K562 (cell line): ENCODE results near the gene TNIK. TPM values are rescaled to one million over a fixed set of nuclear protein-coding genes. Genes with fewer than 3 reads are reported as not detected.

ENCODE experiments used
- BRF1 ChIP-seq: IDR thresholded peaks from 3 replicates; pipeline ENCODE4 v1.6.1; 2011; ENCODE audit warnings: borderline replicate concordance, mild to moderate bottlenecking; ENCODE audit not compliant: insufficient read length; ENCODE audit errors: extremely low read depth
- CBFA2T3 ChIP-seq: fragments of 450-650 bp; IDR thresholded peaks from 2 replicates; pipeline ENCODE4 v1.6.1; 2017
- CBX8 ChIP-seq: fragments of 200-600 bp; sonication (generic); IDR thresholded peaks from 2 replicates; pipeline ENCODE4 v1.6.1; 2012; ENCODE audit warnings: borderline replicate concordance, mixed run types, low read depth, mild to moderate bottlenecking, moderate library complexity, mixed read lengths, low read length, control low read depth, inconsistent platforms; ENCODE audit not compliant: poor library complexity, severe bottlenecking; ENCODE audit errors: extremely low read depth
- CEBPB ChIP-seq: fragments of 450-650 bp; IDR thresholded peaks from 2 replicates; pipeline ENCODE4 v1.6.1; 2016; ENCODE audit warnings: missing genetic modification characterization, missing compliant biosample characterization
- COPS2 ChIP-seq: fragments of 450-650 bp; conservative IDR thresholded peaks from 2 replicates; pipeline ENCODE4 v1.6.1; 2016; ENCODE audit warnings: mild to moderate bottlenecking, moderate library complexity
- CSDE1 ChIP-seq, 2 experiments: fragments of 450-650 bp; IDR thresholded peaks; 2 replicates each; pipeline ENCODE4 v1.6.1; 2016; ENCODE audit warnings: mild to moderate bottlenecking in 1 of 2
- DMBX1 ChIP-seq: fragments of 250-450 bp; sonication (Bioruptor Pico); IDR thresholded peaks from 2 replicates; pipeline ENCODE4 v1.8.0; 2022; ENCODE audit warnings: inconsistent platforms, mild to moderate bottlenecking, moderate library complexity, borderline replicate concordance
- DPF2 ChIP-seq: fragments of 450-650 bp; IDR thresholded peaks from 2 replicates; pipeline ENCODE4 v1.6.1; 2016
- EP300 ChIP-seq: IDR thresholded peaks from 2 replicates; pipeline ENCODE4 v1.6.1; 2012; ENCODE audit warnings: low read length, improper control_type of control experiment
- FOSL1 ChIP-seq: fragments of 200-800 bp; sonication (Bioruptor generic); conservative IDR thresholded peaks from 2 replicates; pipeline ENCODE4 v1.6.1; 2016; ENCODE audit warnings: missing genetic modification characterization, missing compliant biosample characterization
- HDAC1 ChIP-seq, 2 experiments: fragments of 450-650 bp; IDR thresholded peaks; 2 replicates each; pipeline ENCODE4 v1.6.1; 2016 to 2017; ENCODE audit warnings: inconsistent platforms in 1 of 2, mild to moderate bottlenecking in 1 of 2, moderate library complexity in 1 of 2
- NFE2L1 ChIP-seq: fragments of 450-650 bp; IDR thresholded peaks from 2 replicates; pipeline ENCODE4 v1.6.1; 2016; ENCODE audit warnings: missing genetic modification characterization, low read depth, mild to moderate bottlenecking, missing compliant biosample characterization, moderate library complexity, borderline replicate concordance
- NFIC ChIP-seq: fragments of 450-650 bp; IDR thresholded peaks from 2 replicates; pipeline ENCODE4 v1.6.1; 2017; ENCODE audit warnings: mild to moderate bottlenecking, inconsistent platforms
- NR2C1 ChIP-seq, 2 experiments: fragments of 450-650 bp; IDR thresholded peaks; 2 replicates each; pipeline ENCODE4 v1.6.1; 2017; ENCODE audit warnings: mild to moderate bottlenecking in 2 of 2, antibody characterized with exemption in 1 of 2, inconsistent platforms in 1 of 2, missing compliant biosample characterization in 1 of 2, missing genetic modification characterization in 1 of 2
- OTX1 ChIP-seq: fragments of 450-650 bp; formaldehyde crosslinking; IDR thresholded peaks from 2 replicates; pipeline ENCODE4 v1.4.0; 2022; ENCODE audit warnings: mild to moderate bottlenecking
- PYGO2 ChIP-seq: fragments of 450-650 bp; IDR thresholded peaks from 2 replicates; pipeline ENCODE4 v1.6.1; 2016; ENCODE audit warnings: mild to moderate bottlenecking, missing genetic modification characterization, moderate library complexity, missing compliant biosample characterization
- RCOR1 ChIP-seq, 2 experiments: IDR thresholded peaks; 2 replicates each; pipeline ENCODE4 v1.6.1; 2012; ENCODE audit warnings: low read depth in 2 of 2, low read length in 2 of 2, borderline replicate concordance in 1 of 2, improper control_type of control experiment in 1 of 2
- SIX5 ChIP-seq, 2 experiments: IDR thresholded peaks; 2 replicates each; pipeline ENCODE4 v1.6.1; 2011; ENCODE audit warnings: low read length in 2 of 2, borderline replicate concordance in 1 of 2, low read depth in 1 of 2, mild to moderate bottlenecking in 1 of 2, moderate library complexity in 1 of 2; ENCODE audit not compliant: insufficient read depth in 1 of 2
- SMAD1 ChIP-seq: fragments of 150-350 bp; IDR thresholded peaks from 2 replicates; pipeline ENCODE4 v1.6.1; 2014; ENCODE audit warnings: low read length, low read depth; ENCODE audit not compliant: partially characterized antibody
- SMAD4 ChIP-seq: fragments of 250-450 bp; sonication (Bioruptor Pico); conservative IDR thresholded peaks from 2 replicates; pipeline ENCODE4 v1.8.0; 2021; ENCODE audit warnings: inconsistent platforms, mild to moderate bottlenecking, moderate library complexity
- SMARCB1 ChIP-seq: IDR thresholded peaks from 2 replicates; pipeline ENCODE4 v1.6.1; 2011; ENCODE audit warnings: improper control_type of control experiment, low read depth; ENCODE audit not compliant: insufficient read length
- SMARCE1 ChIP-seq: fragments of 450-650 bp; IDR thresholded peaks from 2 replicates; pipeline ENCODE4 v1.7.1; 2016; ENCODE audit warnings: mild to moderate bottlenecking
- STAT6 ChIP-seq: sonication (generic); formaldehyde crosslinking; IDR thresholded peaks from 2 replicates; pipeline ENCODE4 v1.8.1; 2023; ENCODE audit warnings: mild to moderate bottlenecking, missing genetic modification reagents
- U2AF2 ChIP-seq: fragments of 200-400 bp; formaldehyde crosslinking; optimal IDR thresholded peaks from 2 replicates; pipeline ENCODE3; 2017; ENCODE audit warnings: low read depth, mild to moderate bottlenecking, low read length
- ZNF277 ChIP-seq: fragments of 250-450 bp; sonication (Bioruptor Pico); IDR thresholded peaks from 2 replicates; pipeline ENCODE4 v1.8.0; 2022; ENCODE audit warnings: inconsistent platforms, mild to moderate bottlenecking, moderate library complexity, borderline replicate concordance
- ZNF644 ChIP-seq: fragments of 200-800 bp; sonication (Bioruptor generic); IDR thresholded peaks from 2 replicates; pipeline ENCODE4 v1.6.1; 2016; ENCODE audit warnings: low read depth, missing genetic modification characterization, missing compliant biosample characterization
- ZSCAN29 ChIP-seq: fragments of 450-650 bp; IDR thresholded peaks from 2 replicates; pipeline ENCODE4 v1.6.1; 2017
- polyA plus RNA-seq, 8 experiments: library from polyadenylated mRNA; depleted of rRNA in 4 of 8; stranded (reverse) in 5 of 8; unstranded in 3 of 8; fragments of >200 nt; fragmentation: Nextera tagmentation in 2 of 8; fragmentation: Illumina TruSeq in 1 of 8; extraction: Ambion mirVana in 2 of 8; extraction: Trizol in 1 of 8; gene quantifications; 2 replicates each; pipeline versions ENCODE4 v1.2.1 to v1.2.3, GENCODE V29; 2011 to 2014; ENCODE audit warnings: inconsistent platforms in 1 of 8, missing spikeins in 1 of 8
- total RNA-seq, 7 experiments: library from RNA; depleted of rRNA in 6 of 7; stranded (reverse); fragments of >200 nt in 6 of 7; fragmentation: Illumina TruSeq in 2 of 7; extraction: Trizol in 2 of 7; gene quantifications; 2 replicates each; pipeline versions ENCODE4 v1.2.1 to v1.2.3, GENCODE V29; 2011 to 2021; ENCODE audit warnings: low replicate concordance in 1 of 7

Gene TNIK
- total and polyA plus RNA-seq, 9 of the 15 experiments (the other 6 are each of a cell fraction or from before 2014, with no cell fraction given), result 6.6 to 39.0 (median 24.7) TPM

- TF ChIP-seq DMBX1 (no peak), STAT6 (CRISPR knock-in tag) (no peak), CSDE1 (IDR thresholded peaks at IDR 0.05) (no peak), U2AF2 (no peak), ZNF277 (CRISPR knock-in tag) (no peak), NFIC (no peak), HDAC1 (IDR thresholded peaks at IDR 0.05) (peak in 1 of 2 experiments; percentile 46; a peak in 1 of 4 replicates), SMAD4 (0 out of 2 replicates have a peak, but pooled peaks have one; percentile 33), ZNF644 (tag) (no peak), NR2C1 (IDR thresholded peaks at IDR 0.05) (no peak; the same call in 1 of the 2 replicates), NR2C1 (tag; IDR thresholded peaks at IDR 0.05) (peak; percentile 70), ZSCAN29 (no peak), SMAD1 (no peak), CEBPB (tag) (no peak), OTX1 (0 out of 2 replicates have a peak, but pooled peaks have one; percentile 26), DPF2 (peak; percentile 71; the same call in 1 of the 2 replicates), EP300 (0 out of 2 replicates have a peak, but pooled peaks have one; percentile 39), COPS2 (no peak), NFE2L1 (no peak), SMARCE1 (peak; percentile 82; the same call in 1 of the 2 replicates), SMARCB1 (no peak), RCOR1 (IDR thresholded peaks at IDR 0.05; ENCODE audit: borderline replicate concordance in 1 of 2, low read depth in 2 of 2, low read length in 2 of 2) (peak in 1 of 2 experiments; percentile 58; a peak in 1 of 4 replicates), CBFA2T3 (peak; percentile 20; the same call in 1 of the 2 replicates), BRF1 (no peak), FOSL1 (peak; percentile 58; the same call in 1 of the 2 replicates), SIX5 (IDR thresholded peaks at IDR 0.05; ENCODE audit: borderline replicate concordance in 1 of 2, insufficient read depth in 1 of 2, low read depth in 1 of 2, low read length in 2 of 2) (no peak), PYGO2 (tag) (no peak), CBX8 (no peak)
Measured at GRCh38 chr3:171487382-171487781, 27.2 kb upstream of the TNIK start (continued).
